ENCODE results near the gene HYDIN.
"Not testable (repeated sequence)": the region's sequence is repeated elsewhere in the genome, so short reads cannot be mapped to it uniquely, and the experiment has no call there.

Gene HYDIN

GRCh38 chr16:71080777-71081176 lies 149.7 kb downstream of the HYDIN start:
- not testable (repeated sequence) for DNase-seq

- DNase-seq, result not testable (repeated sequence)
These were observed 150.3 kb downstream of the HYDIN start for GRCh38 chr16:71080262-71080661.

- not testable (repeated sequence) for DNase-seq
These were observed 159.9 kb downstream of the HYDIN start for GRCh38 chr16:71070651-71071050.

GRCh38 chr16:71069842-71070241 lies 160.7 kb downstream of the HYDIN start:
- DNase-seq, result not testable (repeated sequence)

GRCh38 chr16:71053897-71054609 lies 176.5 kb downstream of the HYDIN start:
- DNase-seq, result not testable (repeated sequence)

- not testable (repeated sequence) for DNase-seq
These were observed 180.2 kb downstream of the HYDIN start for GRCh38 chr16:71050307-71050706.

- not testable (repeated sequence) for DNase-seq
These were observed 191.0 kb downstream of the HYDIN start for GRCh38 chr16:71039368-71040111.

GRCh38 chr16:71038421-71038820 lies 192.1 kb downstream of the HYDIN start:
- DNase-seq, result not testable (repeated sequence)

GRCh38 chr16:71037987-71038386 lies 192.5 kb downstream of the HYDIN start:
- DNase-seq, result not testable (repeated sequence)

GRCh38 chr16:71028032-71028727 lies 202.3 kb downstream of the HYDIN start:
- DNase-seq, result not testable (repeated sequence)

GRCh38 chr16:71027511-71027910 lies 203.0 kb downstream of the HYDIN start:
- DNase-seq, result not testable (repeated sequence)

GRCh38 chr16:71023851-71024439 lies 206.6 kb downstream of the HYDIN start:
- not testable (repeated sequence) for DNase-seq

- DNase-seq, result not testable (repeated sequence)
These were observed 208.5 kb downstream of the HYDIN start for GRCh38 chr16:71021961-71022537.

GRCh38 chr16:71019067-71019682 lies 211.3 kb downstream of the HYDIN start:
- not testable (repeated sequence) for DNase-seq

- not testable (repeated sequence) for DNase-seq
These were observed 215.1 kb downstream of the HYDIN start for GRCh38 chr16:71015419-71015818.

- not testable (repeated sequence) for DNase-seq
These were observed 220.9 kb downstream of the HYDIN start for GRCh38 chr16:71009440-71010223.

- DNase-seq, result not testable (repeated sequence)
These were observed 224.0 kb downstream of the HYDIN start for GRCh38 chr16:71006516-71006915.

- DNase-seq, result not testable (repeated sequence)
These were observed 230.8 kb downstream of the HYDIN start for GRCh38 chr16:70999735-71000134.

GRCh38 chr16:70995799-70996198 lies 234.7 kb downstream of the HYDIN start:
- DNase-seq, result not testable (repeated sequence)

GRCh38 chr16:70992511-70992910 lies 238.0 kb downstream of the HYDIN start:
- not testable (repeated sequence) for DNase-seq

GRCh38 chr16:70987019-70987715 lies 243.4 kb downstream of the HYDIN start:
- not testable (repeated sequence) for DNase-seq
